WTC11 (cell line): ENCODE data around the gene TANGO2. TPM values are rescaled to one million over a fixed set of nuclear protein-coding genes. Genes with fewer than 3 reads are reported as not detected.
"Not testable (repeated sequence)": the region's sequence is repeated elsewhere in the genome, so short reads cannot be mapped to it uniquely, and the experiment has no call there.

Experiments used
- ATAC-seq: fragments of 200-7000 bp; cut with Tn5 transposase; 2 replicates; pipeline ENCODE4 v1.10.0; 2021; ENCODE audit warnings: mild to moderate bottlenecking, moderate library complexity
- CTCF ChIA-PET: fragments of 300-600 bp; sonication (Branson Sonifier 250); formaldehyde crosslinking; loops from one replicate; lab custom pipeline; 2021; ENCODE audit warnings: antibody characterized with exemption; lab: Charles Lee
- POLR2A ChIA-PET: fragments of 350-600 bp; sonication (Branson Sonifier 250); formaldehyde crosslinking; loops from one replicate; lab custom pipeline; 2021; ENCODE audit warnings: antibody characterized with exemption; lab: Charles Lee
- DNase-seq: peaks from one replicate; pipeline ENCODE4 v3.0.0; 2021; ENCODE audit warnings: low spot score
- H3K27ac Mint-ChIP-seq: 2 replicates; pipeline ENCODE4 v1.8.0; 2021; ENCODE audit warnings: mixed read lengths
- H3K27me3 Mint-ChIP-seq: 2 replicates; pipeline ENCODE4 v1.8.0; 2021; ENCODE audit warnings: low read depth, mild to moderate bottlenecking, moderate library complexity, mixed read lengths
- H3K36me3 Mint-ChIP-seq: 2 replicates; pipeline ENCODE4 v1.8.0; 2021; ENCODE audit warnings: mixed read lengths
- H3K4me1 Mint-ChIP-seq: 2 replicates; pipeline ENCODE4 v1.8.0; 2022; ENCODE audit warnings: mixed read lengths
- H3K4me3 Mint-ChIP-seq: 2 replicates; pipeline ENCODE4 v1.8.0; 2021; ENCODE audit warnings: mild to moderate bottlenecking, moderate library complexity, mixed read lengths
- H3K9me3 Mint-ChIP-seq: 2 replicates; pipeline ENCODE4 v1.8.0; 2021; ENCODE audit warnings: mixed read lengths
- ATF1 ChIP-seq: sonication (generic); formaldehyde crosslinking; IDR thresholded peaks from 2 replicates; pipeline ENCODE4 v1.8.1; 2023; ENCODE audit warnings: mild to moderate bottlenecking, moderate library complexity, missing genetic modification reagents
- FOXK1 ChIP-seq: sonication (generic); formaldehyde crosslinking; IDR thresholded peaks from 2 replicates; pipeline ENCODE4 v1.8.0; 2022; ENCODE audit warnings: mild to moderate bottlenecking, moderate library complexity, missing genetic modification reagents
- GABPB1 ChIP-seq: sonication (generic); formaldehyde crosslinking; IDR thresholded peaks from 2 replicates; pipeline ENCODE4 v1.8.1; 2023; ENCODE audit warnings: mild to moderate bottlenecking, missing genetic modification reagents
- JAZF1 ChIP-seq: fragments of 250-450 bp; sonication (Bioruptor Pico); IDR thresholded peaks from 2 replicates; pipeline ENCODE4 v1.9.0; 2021; ENCODE audit warnings: moderate library complexity, mild to moderate bottlenecking, inconsistent platforms
- JUN ChIP-seq: sonication (generic); formaldehyde crosslinking; IDR thresholded peaks from 2 replicates; pipeline ENCODE4 v1.8.0; 2023; ENCODE audit warnings: mild to moderate bottlenecking, missing genetic modification reagents
- NFE2L1 ChIP-seq: sonication (generic); formaldehyde crosslinking; IDR thresholded peaks from 2 replicates; pipeline ENCODE4 v1.8.1; 2023; ENCODE audit warnings: missing genetic modification reagents
- NR1H2 ChIP-seq: sonication (generic); formaldehyde crosslinking; IDR thresholded peaks from 2 replicates; pipeline ENCODE4 v1.9.0; 2021; ENCODE audit warnings: mild to moderate bottlenecking, moderate library complexity, missing genetic modification reagents
- SP1 ChIP-seq: sonication (generic); formaldehyde crosslinking; conservative IDR thresholded peaks from 2 replicates; pipeline ENCODE4 v1.8.1; 2022; ENCODE audit warnings: missing genetic modification reagents
- TEAD4 ChIP-seq: sonication (generic); formaldehyde crosslinking; IDR thresholded peaks from 2 replicates; pipeline ENCODE4 v1.8.0; 2022; ENCODE audit warnings: mild to moderate bottlenecking, missing genetic modification reagents
- TP53 ChIP-seq: sonication (generic); formaldehyde crosslinking; IDR thresholded peaks from 2 replicates; pipeline ENCODE4 v1.8.1; 2023; ENCODE audit warnings: mild to moderate bottlenecking, missing genetic modification reagents
- ZNF416 ChIP-seq: fragments of 250-450 bp; sonication (Bioruptor Pico); IDR thresholded peaks from 2 replicates; pipeline ENCODE4 v1.9.0; 2021; ENCODE audit warnings: mild to moderate bottlenecking, inconsistent platforms
- total RNA-seq: library from RNA; stranded (reverse); gene quantifications from 3 replicates; pipeline ENCODE4 v1.2.3, GENCODE V29; 2021
- TF ChIP-seq, protein P1 (sequence below): sonication (generic); formaldehyde crosslinking; IDR thresholded peaks from 2 replicates; pipeline ENCODE4 v1.8.1; 2023; ENCODE audit warnings: mild to moderate bottlenecking, missing genetic modification reagents, moderate library complexity
- TF ChIP-seq, protein P2 (sequence below): sonication (generic); formaldehyde crosslinking; IDR thresholded peaks from 2 replicates; pipeline ENCODE4 v1.8.1; 2023; ENCODE audit warnings: mild to moderate bottlenecking, missing genetic modification reagents
- TF ChIP-seq, protein P3 (sequence below): sonication (generic); formaldehyde crosslinking; IDR thresholded peaks from 2 replicates; pipeline ENCODE4 v1.8.1; 2022; ENCODE audit warnings: missing genetic modification reagents, borderline replicate concordance
- TF ChIP-seq, protein P4 (sequence below): sonication (generic); formaldehyde crosslinking; IDR thresholded peaks from 2 replicates; pipeline ENCODE4 v1.8.0; 2022; ENCODE audit warnings: mild to moderate bottlenecking, missing genetic modification reagents
- TF ChIP-seq, protein P5 (sequence below): sonication (generic); formaldehyde crosslinking; IDR thresholded peaks from 2 replicates; pipeline ENCODE4 v1.8.0; 2023; ENCODE audit warnings: mild to moderate bottlenecking, missing genetic modification reagents
- TF ChIP-seq, protein P6 (sequence below): fragments of 250-450 bp; sonication (Bioruptor Pico); IDR thresholded peaks from 2 replicates; pipeline ENCODE4 v1.8.0; 2021; ENCODE audit warnings: mild to moderate bottlenecking
- TF ChIP-seq, protein P7 (sequence below): sonication (generic); formaldehyde crosslinking; conservative IDR thresholded peaks from 2 replicates; pipeline ENCODE4 v1.8.1; 2022; ENCODE audit warnings: mild to moderate bottlenecking, missing genetic modification reagents

TANGO2 gene
- total RNA-seq, 1 experiment from 2014 or later = 14.8 TPM

DNA sequence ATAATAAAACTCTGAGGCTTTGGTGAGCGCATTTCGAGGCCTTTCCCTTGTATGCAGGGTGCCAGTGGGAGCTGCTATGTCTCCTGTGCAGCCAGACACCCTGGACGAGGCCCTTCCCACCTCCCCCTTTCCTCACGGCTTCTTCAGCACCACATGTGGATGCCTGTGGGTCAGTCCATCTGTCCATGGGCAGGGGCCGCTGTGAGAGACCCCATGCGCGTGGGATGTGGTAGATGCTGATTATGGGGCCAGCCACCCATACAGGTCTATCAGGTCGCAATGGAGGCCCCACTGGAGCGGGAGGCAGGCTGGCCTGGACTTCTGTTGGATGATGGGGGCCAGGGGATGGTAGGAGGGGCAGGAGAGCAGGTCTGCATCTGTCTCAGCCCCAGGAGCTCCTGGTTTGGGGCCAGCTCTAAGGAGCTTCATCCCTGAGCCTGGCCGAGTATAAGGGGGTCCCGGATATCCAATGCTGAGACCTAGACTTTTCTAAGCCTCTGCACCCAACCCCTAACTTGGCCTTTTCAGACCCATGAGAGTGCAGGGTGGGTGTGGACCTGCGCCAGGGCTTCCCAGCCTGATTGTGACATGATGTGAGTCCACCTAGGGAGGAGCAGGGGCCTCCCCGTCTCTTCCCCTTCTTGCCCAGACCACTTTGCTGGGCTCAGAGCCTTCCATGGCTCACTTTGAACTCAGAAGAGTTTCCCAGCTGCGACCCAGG is 45.1 kb downstream of the TANGO2 start:
- Mint-ChIP-seq H3K36me3 (no peaks in the 10 kb centered on the region), H3K4me1 (no peaks in the 10 kb centered on the region)
- POLR2A ChIA-PET = no interaction called here
- TF ChIP-seq GABPB1 (CRISPR knock-in tag) (no peak), TP53 (CRISPR knock-in tag) (no peak), JUN (CRISPR knock-in tag) (no peak), NFE2L1 (no peak)
- TF ChIP-seq, protein P1, sequence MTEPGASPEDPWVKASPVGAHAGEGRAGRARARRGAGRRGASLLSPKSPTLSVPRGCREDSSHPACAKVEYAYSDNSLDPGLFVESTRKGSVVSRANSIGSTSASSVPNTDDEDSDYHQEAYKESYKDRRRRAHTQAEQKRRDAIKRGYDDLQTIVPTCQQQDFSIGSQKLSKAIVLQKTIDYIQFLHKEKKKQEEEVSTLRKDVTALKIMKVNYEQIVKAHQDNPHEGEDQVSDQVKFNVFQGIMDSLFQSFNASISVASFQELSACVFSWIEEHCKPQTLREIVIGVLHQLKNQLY (CRISPR knock-in tag) = no peak
- TF ChIP-seq, protein P2, sequence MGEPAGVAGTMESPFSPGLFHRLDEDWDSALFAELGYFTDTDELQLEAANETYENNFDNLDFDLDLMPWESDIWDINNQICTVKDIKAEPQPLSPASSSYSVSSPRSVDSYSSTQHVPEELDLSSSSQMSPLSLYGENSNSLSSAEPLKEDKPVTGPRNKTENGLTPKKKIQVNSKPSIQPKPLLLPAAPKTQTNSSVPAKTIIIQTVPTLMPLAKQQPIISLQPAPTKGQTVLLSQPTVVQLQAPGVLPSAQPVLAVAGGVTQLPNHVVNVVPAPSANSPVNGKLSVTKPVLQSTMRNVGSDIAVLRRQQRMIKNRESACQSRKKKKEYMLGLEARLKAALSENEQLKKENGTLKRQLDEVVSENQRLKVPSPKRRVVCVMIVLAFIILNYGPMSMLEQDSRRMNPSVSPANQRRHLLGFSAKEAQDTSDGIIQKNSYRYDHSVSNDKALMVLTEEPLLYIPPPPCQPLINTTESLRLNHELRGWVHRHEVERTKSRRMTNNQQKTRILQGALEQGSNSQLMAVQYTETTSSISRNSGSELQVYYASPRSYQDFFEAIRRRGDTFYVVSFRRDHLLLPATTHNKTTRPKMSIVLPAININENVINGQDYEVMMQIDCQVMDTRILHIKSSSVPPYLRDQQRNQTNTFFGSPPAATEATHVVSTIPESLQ = no peak
- TF ChIP-seq, protein P3, sequence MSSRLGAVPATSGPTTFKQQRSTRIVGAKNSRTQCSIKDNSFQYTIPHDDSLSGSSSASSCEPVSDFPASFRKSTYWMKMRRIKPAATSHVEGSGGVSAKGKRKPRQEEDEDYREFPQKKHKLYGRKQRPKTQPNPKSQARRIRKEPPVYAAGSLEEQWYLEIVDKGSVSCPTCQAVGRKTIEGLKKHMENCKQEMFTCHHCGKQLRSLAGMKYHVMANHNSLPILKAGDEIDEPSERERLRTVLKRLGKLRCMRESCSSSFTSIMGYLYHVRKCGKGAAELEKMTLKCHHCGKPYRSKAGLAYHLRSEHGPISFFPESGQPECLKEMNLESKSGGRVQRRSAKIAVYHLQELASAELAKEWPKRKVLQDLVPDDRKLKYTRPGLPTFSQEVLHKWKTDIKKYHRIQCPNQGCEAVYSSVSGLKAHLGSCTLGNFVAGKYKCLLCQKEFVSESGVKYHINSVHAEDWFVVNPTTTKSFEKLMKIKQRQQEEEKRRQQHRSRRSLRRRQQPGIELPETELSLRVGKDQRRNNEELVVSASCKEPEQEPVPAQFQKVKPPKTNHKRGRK = no peak
- TF ChIP-seq, protein P4, sequence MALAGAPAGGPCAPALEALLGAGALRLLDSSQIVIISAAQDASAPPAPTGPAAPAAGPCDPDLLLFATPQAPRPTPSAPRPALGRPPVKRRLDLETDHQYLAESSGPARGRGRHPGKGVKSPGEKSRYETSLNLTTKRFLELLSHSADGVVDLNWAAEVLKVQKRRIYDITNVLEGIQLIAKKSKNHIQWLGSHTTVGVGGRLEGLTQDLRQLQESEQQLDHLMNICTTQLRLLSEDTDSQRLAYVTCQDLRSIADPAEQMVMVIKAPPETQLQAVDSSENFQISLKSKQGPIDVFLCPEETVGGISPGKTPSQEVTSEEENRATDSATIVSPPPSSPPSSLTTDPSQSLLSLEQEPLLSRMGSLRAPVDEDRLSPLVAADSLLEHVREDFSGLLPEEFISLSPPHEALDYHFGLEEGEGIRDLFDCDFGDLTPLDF (CRISPR knock-in tag) = no peak
- TF ChIP-seq, all 79 proteins: peak for 0
- no peak overlapping the region for H3K27ac Mint-ChIP-seq
- ATAC-seq (no peak), DNase-seq (no peak)
- H3K4me3 Mint-ChIP-seq = no peak overlapping the region
- CTCF ChIA-PET = no interaction called here
- peaks cover 9% of the 10 kb centered on the region for H3K27me3 Mint-ChIP-seq
- H3K9me3 Mint-ChIP-seq = no peaks in the 10 kb centered on the region

DNA sequence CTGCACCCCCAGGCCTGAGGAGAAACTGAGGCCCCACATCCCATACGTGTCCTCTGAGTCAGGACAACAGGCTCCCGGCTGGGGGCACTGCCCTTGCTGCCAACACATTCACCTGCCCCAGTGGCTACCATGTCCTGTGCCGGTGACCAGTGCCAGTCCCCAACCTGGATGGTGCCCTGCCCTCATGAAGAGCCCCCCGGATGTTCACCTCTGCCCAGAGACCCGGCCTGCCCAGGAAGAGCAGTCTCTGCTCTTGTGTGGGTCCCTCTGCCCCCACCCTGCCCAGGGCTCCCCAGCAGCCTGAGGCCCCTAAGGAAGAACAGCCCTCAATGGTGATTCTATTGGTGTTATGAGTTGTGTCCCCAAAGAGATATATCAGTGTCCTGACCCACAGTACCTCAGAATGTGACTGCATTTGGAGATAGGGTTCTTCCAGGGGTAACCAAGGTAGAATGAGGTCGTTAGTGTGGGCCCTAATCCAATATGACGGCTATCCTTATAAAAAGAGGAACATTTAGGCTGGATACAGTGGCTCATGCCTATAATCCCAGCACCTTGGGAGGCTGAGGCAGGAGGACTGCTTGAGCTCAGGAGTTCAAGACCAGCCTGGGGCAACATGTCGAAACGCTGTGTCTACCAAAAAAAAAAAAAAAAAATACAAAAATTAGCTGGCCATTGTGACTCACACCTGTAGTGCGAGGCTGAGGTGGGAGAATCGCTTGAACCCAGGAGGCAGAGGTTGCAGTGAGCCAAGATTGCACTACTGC is 45.9 kb downstream of the TANGO2 start:
- DNase-seq (no peak), ATAC-seq (no peak)
- peaks cover 15% of the 10 kb centered on the region for H3K27me3 Mint-ChIP-seq
- no peaks in the 10 kb centered on the region for H3K4me1 Mint-ChIP-seq
- H3K36me3 Mint-ChIP-seq = no peaks in the 10 kb centered on the region
- POLR2A ChIA-PET = no interaction called here
- H3K4me3 Mint-ChIP-seq = no peak overlapping the region
- no peaks in the 10 kb centered on the region for H3K9me3 Mint-ChIP-seq
- CTCF ChIA-PET = no interaction called here
- H3K27ac Mint-ChIP-seq = no peak overlapping the region
- TF ChIP-seq, protein P5, sequence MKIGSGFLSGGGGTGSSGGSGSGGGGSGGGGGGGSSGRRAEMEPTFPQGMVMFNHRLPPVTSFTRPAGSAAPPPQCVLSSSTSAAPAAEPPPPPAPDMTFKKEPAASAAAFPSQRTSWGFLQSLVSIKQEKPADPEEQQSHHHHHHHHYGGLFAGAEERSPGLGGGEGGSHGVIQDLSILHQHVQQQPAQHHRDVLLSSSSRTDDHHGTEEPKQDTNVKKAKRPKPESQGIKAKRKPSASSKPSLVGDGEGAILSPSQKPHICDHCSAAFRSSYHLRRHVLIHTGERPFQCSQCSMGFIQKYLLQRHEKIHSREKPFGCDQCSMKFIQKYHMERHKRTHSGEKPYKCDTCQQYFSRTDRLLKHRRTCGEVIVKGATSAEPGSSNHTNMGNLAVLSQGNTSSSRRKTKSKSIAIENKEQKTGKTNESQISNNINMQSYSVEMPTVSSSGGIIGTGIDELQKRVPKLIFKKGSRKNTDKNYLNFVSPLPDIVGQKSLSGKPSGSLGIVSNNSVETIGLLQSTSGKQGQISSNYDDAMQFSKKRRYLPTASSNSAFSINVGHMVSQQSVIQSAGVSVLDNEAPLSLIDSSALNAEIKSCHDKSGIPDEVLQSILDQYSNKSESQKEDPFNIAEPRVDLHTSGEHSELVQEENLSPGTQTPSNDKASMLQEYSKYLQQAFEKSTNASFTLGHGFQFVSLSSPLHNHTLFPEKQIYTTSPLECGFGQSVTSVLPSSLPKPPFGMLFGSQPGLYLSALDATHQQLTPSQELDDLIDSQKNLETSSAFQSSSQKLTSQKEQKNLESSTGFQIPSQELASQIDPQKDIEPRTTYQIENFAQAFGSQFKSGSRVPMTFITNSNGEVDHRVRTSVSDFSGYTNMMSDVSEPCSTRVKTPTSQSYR = no peak
- TF ChIP-seq TEAD4 (CRISPR knock-in tag) = no peak
- TF ChIP-seq NR1H2 (CRISPR knock-in tag) = no peak
- TF ChIP-seq ATF1 (CRISPR knock-in tag) = no peak
- no peak for TF ChIP-seq JAZF1 (CRISPR knock-in tag)
- no peak for TF ChIP-seq ZNF416 (CRISPR knock-in tag)
- TF ChIP-seq, protein P6, sequence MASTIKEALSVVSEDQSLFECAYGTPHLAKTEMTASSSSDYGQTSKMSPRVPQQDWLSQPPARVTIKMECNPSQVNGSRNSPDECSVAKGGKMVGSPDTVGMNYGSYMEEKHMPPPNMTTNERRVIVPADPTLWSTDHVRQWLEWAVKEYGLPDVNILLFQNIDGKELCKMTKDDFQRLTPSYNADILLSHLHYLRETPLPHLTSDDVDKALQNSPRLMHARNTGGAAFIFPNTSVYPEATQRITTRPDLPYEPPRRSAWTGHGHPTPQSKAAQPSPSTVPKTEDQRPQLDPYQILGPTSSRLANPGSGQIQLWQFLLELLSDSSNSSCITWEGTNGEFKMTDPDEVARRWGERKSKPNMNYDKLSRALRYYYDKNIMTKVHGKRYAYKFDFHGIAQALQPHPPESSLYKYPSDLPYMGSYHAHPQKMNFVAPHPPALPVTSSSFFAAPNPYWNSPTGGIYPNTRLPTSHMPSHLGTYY = no peak
- TF ChIP-seq, protein P7, sequence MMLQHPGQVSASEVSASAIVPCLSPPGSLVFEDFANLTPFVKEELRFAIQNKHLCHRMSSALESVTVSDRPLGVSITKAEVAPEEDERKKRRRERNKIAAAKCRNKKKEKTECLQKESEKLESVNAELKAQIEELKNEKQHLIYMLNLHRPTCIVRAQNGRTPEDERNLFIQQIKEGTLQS = no peak
- no peak for TF ChIP-seq FOXK1 (CRISPR knock-in tag)
- TF ChIP-seq SP1 = no peak
- TF ChIP-seq, all 79 proteins: peak for 0

DNA sequence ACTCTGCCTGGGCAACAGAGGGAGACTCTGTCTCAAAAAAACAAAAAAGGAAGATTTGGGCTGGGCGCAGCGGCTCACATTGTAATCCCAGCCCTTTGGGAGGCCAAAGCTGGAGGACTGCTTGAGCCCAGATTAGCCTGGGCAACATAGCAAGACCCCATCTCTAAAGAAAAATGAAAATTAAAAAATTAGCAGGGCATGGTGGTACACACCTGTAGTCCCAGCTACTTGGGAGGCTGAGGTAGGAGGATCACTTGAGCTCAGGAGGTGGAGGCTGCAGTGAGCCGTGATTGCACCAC is 46.4 kb downstream of the TANGO2 start:
- H3K9me3 Mint-ChIP-seq, H3K27ac Mint-ChIP-seq, POLR2A ChIA-PET, H3K4me3 Mint-ChIP-seq, H3K36me3 Mint-ChIP-seq, DNase-seq, H3K4me1 Mint-ChIP-seq, ATAC-seq: not testable (repeated sequence)
- CTCF ChIA-PET = interaction anchor here (1.0 kb wide), 1 partner anchor 26 kb away, joined by 3 read pairs; no protein-coding TSS in a partner anchor
- H3K27me3 Mint-ChIP-seq = peaks cover 15% of the 10 kb centered on the region
